ENCODE results near the gene ACTN2. TPM values are rescaled to one million over a fixed set of nuclear protein-coding genes. Genes with fewer than 3 reads are reported as not detected.

The ACTN2 gene
- total RNA-seq, 1 donor from 2014 or later: 5.0 TPM

GRCh38 chr1:236691348-236691747 lies 5.0 kb downstream of the ACTN2 start:
- DNase-seq (ENCODE audit: low spot score): no peak

GRCh38 chr1:236692128-236692527 lies 5.8 kb downstream of the ACTN2 start:
- no peak for DNase-seq (ENCODE audit: low spot score)

DNA sequence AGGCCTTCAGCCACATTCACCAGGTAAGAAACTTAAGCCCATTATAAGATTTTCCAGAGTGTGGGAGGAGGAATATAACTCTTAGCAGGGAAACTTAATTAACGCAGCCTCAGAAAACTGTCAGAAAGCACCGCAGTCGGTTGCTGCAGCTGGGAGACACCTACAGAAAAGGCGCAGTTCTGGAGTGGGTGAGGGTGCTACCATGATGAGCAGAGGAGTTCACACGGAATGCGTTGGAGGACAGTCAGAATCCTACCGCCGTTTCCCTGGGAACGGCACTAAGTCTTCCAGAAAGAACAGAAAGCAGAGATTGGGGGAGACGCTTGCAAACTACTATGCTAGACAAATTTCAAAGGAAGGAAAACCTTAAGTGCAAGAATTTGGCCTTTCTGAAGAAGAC lies 6.4 kb downstream of the ACTN2 start:
- no peak for DNase-seq (ENCODE audit: low spot score)

DNA sequence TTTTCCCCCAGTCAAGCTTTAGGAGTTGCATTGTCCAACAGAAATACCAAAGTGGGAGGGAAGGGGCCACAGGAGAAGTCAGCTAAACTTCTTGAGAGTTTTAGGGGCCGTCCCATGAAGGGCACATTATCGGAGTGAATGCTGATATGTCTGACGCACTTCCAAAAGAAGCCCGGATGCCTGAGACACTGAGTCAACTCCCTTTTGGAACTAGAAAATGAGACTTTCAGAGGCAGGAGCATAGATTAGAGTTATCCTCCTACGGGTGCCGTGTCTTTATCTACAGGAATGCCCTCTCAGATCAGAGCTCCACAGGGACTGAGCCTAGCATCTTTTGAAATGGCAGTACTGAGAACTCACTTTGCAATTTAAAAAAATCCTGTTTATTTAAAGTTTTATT lies 13.1 kb downstream of the ACTN2 start:
- no peak for DNase-seq (ENCODE audit: low spot score)

GRCh38 chr1:236700903-236701302 lies 14.6 kb downstream of the ACTN2 start:
- no peak for DNase-seq (ENCODE audit: low spot score)

GRCh38 chr1:236701782-236702181 lies 15.5 kb downstream of the ACTN2 start:
- DNase-seq (ENCODE audit: low spot score): no peak

- DNase-seq (ENCODE audit: low spot score): no peak
Measured at GRCh38 chr1:236702791-236703394, 16.6 kb downstream of the ACTN2 start.

GRCh38 chr1:236705771-236706170 lies 19.5 kb downstream of the ACTN2 start:
- no peak for DNase-seq (ENCODE audit: low spot score)

GRCh38 chr1:236706183-236706582 lies 19.9 kb downstream of the ACTN2 start:
- no peak for DNase-seq (ENCODE audit: low spot score)

DNA sequence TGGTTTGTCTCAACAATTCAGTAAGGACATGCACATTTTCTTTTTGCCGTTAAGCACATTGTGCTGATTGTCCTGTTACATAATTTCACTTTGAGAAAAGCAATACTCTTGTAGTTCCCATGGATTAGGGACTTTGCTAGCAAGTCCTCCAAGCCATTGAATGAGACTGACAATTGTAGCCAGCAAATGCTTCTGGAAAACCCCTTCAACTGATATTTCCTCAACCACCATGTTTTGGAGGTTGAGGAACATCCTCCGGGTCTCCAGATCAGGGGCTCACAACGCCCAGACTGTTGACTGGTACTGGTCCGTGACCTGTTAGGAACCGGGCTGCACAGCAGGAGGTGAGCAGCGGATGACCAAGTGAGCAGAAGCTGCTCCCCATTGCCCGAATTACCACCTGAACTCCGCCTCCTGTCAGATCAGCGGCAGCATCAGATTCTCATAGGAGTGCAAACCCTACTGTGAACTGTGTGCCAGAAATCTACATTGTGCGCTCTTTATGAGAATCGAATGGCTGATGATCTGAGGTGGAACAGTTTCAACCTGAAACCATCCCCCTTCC lies 24.1 kb downstream of the ACTN2 start:
- DNase-seq (ENCODE audit: low spot score): no peak

DNA sequence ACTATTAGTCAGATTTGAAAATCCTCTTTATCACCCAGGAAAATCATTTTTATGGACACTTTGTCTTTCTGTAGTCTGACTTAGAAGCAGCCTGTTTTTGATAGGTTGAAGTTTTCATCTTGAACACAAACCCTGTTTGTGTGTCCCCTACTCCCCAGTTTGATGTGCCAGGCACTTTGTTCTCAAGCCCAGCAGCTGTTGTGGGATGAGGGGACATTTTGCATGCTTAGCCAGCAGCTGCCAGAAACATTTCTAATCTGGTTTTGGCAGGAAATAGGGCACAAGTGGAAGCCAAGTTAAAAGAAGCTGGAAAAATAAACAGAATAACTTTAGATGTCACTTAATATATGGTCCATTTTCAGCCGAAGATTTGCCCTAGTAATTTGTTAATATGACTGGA lies 29.9 kb downstream of the ACTN2 start:
- no peak for DNase-seq (ENCODE audit: low spot score)

DNA sequence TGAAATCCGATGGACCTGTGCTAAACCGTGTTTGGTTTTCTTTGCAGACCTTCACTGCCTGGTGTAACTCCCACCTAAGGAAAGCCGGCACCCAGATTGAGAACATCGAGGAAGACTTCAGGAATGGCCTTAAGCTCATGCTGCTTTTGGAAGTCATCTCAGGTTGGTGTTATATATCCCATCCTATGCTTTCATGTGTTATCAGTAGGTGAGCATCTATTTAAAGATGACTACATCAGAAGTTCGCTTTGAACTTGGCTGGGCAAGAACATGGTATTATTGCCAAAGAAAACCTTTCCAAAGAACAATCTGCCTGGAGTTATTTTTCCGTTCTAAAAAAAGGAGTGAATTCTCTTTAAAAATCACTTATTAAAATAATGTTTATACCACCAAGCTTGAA lies 31.5 kb downstream of the ACTN2 start:
- DNase-seq (ENCODE audit: low spot score): no peak

DNA sequence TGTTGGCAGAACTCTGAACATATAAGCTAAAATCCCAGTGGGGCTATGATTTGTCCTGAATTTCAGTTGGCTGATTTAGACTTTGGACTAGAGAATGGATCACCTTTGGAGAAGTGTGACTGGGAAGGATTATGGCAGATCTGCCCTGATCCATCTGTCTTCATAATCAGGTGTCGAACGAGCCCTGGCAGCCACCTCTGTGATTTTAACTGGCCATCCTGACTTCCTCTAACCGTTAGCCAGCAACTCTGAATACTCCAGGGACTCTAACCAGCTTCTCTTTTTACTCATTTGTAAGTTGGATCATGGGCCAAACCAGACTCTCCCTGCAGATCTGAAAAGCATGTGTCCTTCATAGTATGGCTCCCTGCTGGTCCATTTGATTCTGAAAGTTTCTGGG lies 32.0 kb downstream of the ACTN2 start:
- no peak for DNase-seq (ENCODE audit: low spot score)

- DNase-seq (ENCODE audit: low spot score): no peak
Measured at GRCh38 chr1:236720206-236720605, 33.9 kb downstream of the ACTN2 start.

DNA sequence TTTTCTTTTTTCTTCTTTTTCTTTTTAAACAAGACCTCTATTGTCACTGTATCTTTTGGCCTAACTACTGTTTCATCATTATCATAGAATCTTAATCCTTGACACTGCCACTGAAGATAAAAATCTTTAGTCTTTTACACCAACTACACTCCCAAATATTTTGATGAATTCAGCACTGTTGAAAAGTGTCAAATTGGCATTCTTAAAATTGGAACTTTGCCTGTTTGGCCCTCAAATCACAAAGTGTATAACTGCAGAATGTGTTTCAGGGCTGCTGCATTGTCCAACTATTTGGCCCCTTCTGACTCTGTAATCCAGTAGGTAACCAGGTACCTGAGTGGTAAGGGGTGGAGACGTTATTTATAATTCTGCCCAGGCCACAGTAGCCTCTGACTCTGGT lies 34.3 kb downstream of the ACTN2 start:
- no peak for DNase-seq (ENCODE audit: low spot score)

DNA sequence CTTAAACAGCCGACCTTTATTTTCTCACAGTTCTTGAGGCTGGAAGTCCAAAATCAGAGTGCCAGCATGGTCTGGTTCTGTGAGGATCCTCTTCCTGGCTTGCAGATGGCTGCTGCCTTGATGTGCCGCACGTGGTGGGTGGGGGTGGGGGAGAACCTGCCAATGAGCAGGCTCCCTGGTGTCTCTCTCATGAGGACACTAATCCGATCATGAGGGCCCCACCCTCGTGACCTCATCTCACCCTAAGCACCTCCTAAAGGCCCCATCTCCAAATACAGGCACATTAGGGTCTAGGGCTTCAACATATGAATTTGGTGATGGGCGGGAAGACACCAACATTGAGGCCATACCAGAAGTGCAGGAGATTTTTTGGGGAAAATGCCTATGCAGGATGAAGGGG lies 37.8 kb downstream of the ACTN2 start:
- no peak for DNase-seq (ENCODE audit: low spot score)

DNA sequence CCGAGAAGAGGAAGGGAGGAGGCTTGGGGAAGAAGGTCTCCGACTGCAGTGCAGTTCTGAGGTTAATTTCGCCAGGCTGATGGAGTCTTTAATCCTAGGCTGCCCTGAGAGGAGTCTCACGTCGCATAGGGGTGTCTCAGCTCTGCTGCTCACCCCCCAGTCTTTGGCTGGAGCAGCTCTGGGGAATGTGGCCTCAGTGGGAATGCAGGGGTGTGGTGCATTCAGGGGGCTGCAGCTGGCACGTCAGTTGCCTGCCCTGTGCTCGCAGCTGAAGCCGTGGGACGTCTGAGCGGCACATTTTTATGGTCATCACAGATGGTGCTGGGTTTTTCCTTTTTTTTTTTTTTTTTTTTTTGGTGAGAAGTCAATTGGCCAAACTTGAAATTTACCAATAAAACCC lies 38.2 kb downstream of the ACTN2 start:
- DNase-seq (ENCODE audit: low spot score): no peak

- no peak for DNase-seq (ENCODE audit: low spot score)
Measured at GRCh38 chr1:236725668-236726067, 39.4 kb downstream of the ACTN2 start.

DNA sequence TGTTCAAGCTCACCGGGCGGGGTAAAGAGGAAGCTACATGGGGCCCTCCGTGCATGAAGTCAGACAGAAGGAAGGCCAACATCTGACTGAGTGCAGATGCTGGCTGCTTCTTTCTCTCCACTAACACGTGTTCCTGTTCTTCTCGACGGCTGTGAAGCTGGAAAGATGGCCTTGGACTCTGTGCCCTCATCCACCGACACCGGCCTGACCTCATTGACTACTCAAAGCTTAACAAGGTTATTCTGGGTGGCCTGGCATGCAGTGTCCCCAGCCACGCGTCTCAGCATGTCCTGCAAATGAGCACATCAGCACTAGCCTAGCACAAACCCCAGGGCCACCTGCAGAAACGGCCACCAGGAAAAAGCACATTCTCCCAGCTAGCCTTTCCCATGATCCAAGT lies 41.2 kb downstream of the ACTN2 start:
- no peak for DNase-seq (ENCODE audit: low spot score)

GRCh38 chr1:236728752-236729151 lies 42.5 kb downstream of the ACTN2 start:
- no peak for DNase-seq (ENCODE audit: low spot score)

DNA sequence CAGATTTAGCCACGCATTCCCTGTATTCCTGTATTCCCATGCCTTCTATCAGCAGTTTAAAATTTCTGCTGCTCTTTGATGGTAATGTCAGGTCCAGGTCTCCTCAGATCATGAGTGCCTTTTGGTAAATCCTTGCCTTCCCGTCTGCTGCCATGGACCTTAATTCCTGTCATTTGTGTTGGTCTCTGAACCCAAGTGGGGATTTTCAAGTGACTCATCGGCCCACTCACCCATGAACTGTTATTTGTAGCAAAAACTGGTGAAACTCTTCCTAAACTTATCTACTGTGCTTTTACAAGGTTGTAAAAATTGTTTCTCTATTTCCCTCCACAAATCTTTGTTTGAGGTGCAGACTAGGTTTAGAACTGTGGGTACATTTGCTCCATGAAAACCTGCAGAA lies 47.4 kb downstream of the ACTN2 start:
- no peak for DNase-seq (ENCODE audit: low spot score)

DNA sequence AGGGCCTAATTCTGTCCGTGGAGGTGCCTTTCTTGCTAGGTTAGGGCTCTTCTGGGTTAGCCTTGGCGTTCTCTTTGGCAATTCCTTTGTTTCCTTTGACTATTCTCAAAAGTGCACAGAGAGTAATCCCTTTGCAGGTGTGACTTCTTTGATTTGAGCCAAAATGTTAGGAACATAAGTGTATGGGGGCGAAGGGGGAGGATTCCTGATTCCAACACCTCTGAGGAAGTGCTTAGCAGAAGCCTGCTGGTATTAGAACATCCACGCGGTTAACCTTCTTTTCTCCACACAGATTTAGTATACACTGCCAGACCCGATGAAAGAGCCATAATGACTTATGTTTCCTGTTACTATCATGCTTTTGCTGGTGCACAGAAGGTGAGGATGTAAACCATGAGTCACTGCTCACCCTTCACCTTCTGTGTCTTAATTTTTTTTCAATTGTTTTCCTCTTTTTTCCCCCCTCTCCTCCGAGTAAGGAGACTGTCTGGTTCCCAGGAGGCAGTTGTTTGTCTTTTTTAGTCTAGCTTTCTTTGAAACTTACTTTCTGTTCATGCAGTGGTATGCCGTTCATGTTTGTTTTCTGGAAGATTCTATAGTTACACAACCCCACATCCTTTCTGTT lies 48.0 kb downstream of the ACTN2 start:
- DNase-seq (ENCODE audit: low spot score): no peak

DNA sequence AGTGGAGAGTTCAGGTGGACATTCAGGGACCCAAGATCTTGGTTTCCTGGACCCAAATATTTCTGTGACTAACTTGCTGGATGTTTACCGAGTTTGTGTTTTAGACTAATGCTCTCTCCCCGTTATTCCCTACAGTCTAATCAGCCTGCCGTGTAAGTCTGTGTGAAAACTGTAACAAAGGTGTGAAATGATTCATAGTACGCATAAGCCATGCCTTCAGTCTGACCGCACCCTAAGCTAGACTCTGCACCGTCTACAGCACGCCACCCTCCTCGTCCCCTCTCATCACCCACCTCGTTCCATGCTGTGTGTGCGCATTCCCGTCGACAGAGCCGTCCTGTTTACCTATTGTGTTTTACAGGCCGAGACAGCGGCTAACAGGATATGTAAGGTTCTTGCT lies 50.5 kb downstream of the ACTN2 start:
- DNase-seq (ENCODE audit: low spot score): no peak

GRCh38 chr1:236741753-236742152 lies 55.5 kb downstream of the ACTN2 start:
- no peak for DNase-seq (ENCODE audit: low spot score)
